IPS-11a (cell line): ENCODE measurements around the gene AJAP1.
"Not testable (repeated sequence)": the region's sequence is repeated elsewhere in the genome, so short reads cannot be mapped to it uniquely, and the experiment has no call there.

ENCODE experiments used
- H3K4me3 ChIP-seq: one replicate; pipeline ENCODE4 v1.5.1; 2013; ENCODE audit warnings: low read depth, low read length, control low read depth

Gene AJAP1, protein sequence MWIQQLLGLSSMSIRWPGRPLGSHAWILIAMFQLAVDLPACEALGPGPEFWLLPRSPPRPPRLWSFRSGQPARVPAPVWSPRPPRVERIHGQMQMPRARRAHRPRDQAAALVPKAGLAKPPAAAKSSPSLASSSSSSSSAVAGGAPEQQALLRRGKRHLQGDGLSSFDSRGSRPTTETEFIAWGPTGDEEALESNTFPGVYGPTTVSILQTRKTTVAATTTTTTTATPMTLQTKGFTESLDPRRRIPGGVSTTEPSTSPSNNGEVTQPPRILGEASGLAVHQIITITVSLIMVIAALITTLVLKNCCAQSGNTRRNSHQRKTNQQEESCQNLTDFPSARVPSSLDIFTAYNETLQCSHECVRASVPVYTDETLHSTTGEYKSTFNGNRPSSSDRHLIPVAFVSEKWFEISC

DNA sequence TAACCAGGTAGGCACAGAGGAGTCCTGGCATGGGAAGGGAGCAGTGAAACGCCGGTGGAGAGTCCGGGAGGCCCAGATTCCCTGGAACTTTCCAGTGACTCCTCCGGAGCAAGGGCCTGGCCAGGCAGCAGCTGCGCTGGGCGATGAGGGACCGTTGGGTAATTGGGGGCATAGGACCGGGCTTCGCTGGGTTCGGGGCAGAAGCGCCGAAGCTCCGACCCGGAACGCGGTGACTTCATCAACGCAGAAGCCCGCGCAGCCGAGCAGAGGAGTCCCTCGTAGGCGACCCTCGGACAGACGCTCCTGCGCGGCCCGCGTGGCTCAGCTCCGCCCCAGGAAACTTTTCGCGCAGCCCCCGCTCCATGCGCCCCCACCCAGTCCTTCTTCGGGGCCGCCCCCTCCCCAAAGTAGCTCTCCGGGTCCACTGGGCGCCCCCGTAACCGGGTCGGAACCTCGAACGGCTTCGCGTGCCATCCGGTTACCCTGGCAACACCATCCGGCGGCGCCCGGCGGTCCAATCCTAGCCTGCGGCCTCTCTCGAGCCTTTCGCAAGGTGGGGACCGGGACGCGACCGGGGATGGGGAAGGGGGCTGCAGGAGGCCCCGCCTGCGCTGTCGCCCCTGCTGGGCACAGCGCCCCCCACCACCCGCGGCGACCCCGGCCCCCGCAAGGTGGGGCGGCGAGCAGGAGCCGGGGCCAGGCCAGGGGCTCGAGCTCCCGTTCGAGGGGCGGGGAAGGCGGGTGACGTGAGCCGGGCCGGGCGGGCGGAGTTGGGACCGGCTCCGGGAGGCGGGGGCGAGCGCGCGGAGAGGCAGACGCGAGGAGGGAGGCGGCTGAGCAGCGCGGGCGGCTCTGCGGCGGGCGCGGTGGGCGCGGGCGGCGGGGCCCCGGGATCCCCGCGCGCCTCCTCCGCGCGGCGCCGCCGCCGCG, at the start of gene AJAP1:
AJAP1 (plus strand) TSS at position 814 of the 930 bp plus-strand sequence. CDS start 817 bp downstream, outside the sequence.
- H3K4me3 ChIP-seq, result peak within 1 kb of the TSS; percentile 41

DNA sequence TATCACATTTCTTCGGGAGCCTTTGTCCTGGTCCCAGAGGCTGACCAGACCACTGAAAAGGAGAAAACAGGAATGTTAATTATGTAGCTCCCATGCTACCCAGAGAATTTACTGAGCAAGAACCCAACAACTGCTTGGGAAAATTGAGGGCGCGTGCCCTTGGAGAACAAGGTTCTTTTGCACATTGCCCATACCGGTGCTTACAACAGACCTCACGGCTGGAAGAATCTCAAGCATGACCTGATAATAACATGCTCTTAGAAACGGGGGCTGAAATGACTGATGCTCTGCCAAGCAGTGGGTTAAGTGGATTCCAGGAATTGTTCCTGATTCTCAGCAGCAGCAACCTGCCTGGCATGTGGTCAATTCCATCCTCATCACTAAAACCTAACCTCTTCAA, 49.3 kb upstream of the AJAP1 start:
- H3K4me3 ChIP-seq, result no peak overlapping the region

DNA sequence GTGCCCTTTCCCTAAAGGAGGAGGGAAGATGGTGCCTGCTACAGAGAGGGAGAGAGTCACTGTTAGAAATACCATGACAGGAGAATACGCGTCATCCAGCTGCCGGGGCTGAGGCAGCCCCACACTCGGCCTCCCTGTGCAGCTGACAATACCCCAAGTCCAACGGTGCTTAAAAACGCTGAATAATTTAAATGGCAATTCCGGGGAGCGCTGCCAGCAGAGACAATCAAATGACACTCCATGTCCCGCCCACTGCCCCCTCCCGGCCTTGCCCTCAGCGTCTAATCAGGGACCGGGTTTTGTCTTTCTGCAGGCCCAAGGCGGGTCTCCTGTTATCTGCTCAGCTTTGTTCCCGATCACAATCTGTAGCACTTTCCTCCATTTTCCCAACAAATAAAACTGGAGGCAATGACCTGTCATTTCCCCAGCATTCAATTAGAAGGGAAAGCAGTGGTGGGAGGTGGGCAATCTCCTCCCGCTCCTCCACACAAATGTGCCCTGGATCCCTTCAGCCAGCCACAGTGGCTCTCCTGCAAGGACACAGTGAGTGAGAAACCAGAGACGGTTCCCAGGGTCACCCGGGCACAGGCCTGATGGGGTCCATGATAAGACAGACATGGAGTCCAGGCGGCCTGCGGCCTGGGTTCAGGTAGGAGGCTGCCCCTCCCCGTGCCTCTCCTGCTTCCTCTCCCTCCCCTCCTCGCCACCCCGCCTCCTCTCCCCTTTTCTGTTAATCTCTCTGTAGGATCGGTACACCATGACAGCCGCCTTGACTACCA, 42.7 kb upstream of the AJAP1 start:
- H3K4me3 ChIP-seq, result no peak overlapping the region

DNA sequence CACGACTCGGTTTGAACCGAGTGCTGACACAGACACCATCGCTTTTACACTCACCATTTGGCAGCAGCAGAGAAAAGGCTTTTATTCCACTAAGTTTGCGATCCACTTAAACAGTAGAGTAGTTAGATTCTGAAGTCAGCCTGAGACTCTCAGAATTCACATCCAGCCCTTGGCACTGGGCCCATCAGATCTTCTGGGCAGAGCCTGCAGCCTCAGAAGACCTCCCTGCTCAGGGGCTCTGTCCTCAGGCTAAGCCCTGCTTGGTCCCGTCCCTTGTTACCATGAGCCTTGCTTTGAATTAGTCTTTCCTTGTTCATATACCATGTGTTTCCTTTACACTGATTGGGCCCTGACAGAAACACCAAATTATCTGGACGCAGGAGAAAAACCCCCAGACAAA, 41.4 kb upstream of the AJAP1 start:
- no peak overlapping the region for H3K4me3 ChIP-seq

DNA sequence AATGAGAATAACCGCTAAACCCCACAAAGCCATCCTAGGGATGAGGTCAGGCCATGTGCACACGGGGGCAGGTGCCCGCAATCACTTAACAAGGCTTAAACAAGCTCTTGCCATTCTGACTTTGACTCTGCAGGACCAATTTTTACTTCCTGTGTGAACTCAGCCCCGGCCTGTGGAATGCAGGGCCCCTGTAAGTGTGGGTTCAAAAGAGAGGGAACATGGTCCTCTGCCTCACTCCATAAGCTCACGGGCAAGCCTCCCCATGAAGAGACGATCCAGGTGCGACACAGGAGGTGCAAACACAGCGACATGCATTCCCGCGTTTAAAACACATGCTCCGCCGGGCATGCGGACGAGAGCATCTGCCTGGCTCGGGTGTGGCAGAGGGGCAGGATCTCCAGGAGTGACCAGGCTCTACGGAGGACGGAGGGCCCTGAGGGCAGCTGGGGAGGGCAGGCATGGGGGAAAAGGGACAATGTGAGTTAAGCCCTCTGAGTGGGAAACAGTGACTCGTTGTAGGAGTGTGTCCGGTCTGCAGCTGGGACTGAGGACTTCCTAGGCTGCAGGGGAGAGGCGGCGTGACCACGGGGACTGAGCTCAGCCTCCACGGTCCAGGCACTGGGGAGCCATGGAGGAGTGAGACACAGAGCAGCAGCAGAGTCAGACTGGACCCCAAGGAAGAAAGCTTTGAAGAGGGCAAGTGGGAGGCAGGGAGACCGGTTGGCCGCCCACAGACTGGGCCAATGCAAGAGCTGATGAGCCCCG, 40.6 kb upstream of the AJAP1 start:
- no peak overlapping the region for H3K4me3 ChIP-seq

DNA sequence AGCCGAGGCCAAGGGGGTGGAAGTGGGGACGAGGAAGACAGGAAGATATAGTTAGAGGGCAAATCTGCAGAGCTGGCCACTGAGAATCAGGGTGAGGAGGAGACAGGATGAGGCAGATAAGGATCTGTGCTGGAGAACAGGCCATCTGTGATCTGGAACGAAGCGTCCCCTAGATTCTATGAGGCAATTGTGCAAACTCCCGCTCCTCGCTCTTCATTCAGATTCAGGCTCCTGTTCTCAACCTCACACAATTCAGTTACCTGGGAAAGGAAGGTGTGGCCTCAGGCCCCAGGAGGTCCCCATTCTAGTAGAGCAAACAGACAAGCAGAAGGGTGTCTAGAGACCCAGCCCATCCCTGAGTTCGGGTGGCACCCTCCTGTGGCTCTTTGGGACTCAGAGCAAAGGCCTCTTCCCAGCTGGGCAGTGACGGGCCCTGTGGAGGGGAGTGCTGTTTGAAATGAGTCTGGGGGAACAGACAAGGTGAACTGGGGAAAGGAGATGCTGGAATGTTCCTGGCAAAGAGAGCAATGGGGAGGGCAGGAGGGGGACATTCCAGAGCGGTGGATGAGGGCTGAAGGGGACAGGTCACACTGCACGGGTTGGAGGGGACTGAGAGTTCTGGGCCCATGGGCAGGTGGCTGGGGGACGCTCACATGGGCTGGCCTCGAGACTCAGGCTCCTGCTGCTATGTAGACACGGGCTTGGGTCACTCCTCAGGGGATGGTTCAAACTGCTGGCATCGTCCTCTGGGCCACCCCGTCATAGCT, 39.9 kb upstream of the AJAP1 start:
- no peak overlapping the region for H3K4me3 ChIP-seq

DNA sequence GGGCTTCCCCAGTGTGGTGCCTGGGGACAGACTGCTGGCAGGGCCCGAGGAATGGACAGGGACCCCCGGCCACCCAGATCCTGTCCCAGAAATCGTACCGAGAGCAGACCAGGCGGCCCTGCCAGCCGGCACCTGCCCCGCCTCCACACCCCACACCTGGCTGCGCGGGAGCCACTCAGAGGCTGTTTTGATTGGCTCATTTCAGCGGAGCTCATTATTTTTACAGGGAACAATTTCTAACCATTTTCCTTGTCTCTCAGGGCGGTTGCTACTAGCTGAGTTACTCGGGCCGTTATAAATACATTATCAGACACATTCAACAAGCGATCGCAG, 39.3 kb upstream of the AJAP1 start:
- no peak overlapping the region for H3K4me3 ChIP-seq

DNA sequence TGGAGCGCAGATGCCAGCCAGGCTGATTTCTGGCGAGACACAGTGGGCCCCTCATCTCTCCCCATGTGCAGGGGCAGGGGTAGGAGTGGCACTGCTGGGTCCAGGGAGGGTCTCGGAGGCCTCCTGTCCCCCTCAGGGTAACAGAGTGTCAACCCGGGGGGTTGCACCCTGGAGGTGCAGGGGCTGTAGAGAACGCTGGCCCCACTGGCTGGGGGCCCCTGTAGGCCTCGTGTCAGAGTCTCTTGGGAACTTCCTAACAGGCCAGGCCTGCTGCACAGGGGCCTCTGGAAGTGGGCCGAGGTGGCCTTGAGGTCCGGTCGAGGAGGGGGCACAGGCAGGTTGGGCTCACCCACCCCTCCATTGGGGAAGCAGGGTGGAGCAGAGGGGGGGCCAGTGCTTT, 38.9 kb upstream of the AJAP1 start:
- no peak overlapping the region for H3K4me3 ChIP-seq

DNA sequence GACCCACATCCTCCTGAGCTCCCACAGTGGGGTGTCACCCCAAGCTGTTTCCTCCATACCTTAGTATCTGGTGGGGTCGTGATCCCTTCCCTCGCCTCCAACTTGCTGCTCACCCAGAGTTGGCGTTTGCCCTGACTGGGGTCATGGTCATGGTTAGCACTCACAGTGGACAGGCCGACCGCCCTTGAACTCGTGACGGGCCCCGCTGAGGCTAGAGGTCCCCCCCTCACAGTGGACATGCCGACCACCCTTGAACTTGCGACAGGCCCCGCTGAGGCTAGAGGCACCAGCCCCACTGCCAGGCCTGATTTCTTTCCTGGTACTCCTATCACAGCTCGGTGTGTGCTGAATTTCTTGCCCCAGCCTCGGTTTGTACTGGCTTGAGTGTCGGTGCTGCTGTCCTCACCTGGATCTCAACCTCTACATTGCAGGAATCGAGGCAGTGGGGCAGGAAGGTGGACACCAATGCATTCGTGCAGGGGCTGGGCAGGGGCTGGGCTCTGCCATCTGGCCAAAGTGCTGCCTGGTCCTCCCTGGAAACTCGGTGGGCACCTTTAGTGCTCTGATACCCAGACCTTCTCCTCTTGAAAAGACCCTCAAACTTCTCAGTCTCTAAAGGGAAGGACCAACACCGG, 37.5 kb upstream of the AJAP1 start:
- H3K4me3 ChIP-seq, result no peak overlapping the region

DNA sequence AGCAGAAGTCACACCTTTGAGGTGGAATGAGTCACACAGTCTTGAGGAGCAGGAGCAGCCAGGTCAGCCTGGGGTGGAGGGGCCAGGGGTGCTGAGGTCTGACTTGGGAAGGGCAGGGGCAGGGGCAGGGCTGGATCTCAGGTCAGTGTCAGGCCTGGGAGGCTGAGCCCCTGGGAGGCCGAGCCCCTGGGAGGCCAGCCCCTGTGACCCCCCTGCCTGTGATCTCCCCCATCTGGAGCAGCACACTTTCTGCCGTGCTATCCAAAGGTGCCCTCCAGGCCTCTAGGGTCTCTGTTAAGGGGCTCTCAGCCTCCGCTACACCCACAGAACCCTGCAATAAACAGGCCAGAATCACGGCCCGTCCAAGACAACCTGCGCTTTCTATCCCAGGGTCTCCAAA, 36.9 kb upstream of the AJAP1 start:
- H3K4me3 ChIP-seq, result no peak overlapping the region

DNA sequence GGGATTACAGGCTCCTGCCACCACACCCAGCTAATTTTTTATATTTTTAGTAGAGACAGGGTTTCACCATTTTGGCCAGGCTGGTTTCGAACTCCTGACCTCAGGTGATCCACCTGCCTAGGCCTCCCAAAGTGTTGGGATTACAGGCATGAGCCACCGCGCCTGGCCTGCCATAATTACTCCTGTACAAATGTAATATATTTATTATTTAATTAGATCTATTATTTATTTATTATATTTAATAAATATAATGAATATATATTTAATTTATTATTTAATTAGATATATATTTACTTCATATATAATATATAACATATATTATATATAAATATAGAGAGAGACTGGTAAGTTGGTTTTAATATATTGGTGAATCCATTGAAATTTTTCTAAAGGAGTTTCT, 35.6 kb upstream of the AJAP1 start:
- not testable (repeated sequence) for H3K4me3 ChIP-seq

DNA sequence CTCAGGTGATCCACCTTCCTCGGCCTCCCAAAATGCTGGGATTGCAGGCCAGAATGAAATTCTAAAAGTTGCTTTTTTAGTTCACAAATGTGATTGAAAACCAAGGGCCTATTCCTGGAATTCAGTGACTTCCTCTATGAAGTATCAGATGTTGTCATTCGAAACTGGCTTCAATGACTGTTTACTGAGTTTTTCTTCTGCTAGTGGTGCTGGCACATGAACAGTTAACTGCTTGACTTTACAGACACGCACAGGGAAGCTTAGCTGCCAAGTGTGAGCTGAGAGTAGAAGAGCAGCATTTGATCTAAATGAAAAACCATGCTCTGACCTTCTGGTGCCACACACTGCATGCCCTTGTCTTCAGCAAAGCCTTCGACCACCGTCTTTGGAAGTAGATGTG, 32.8 kb upstream of the AJAP1 start:
- no peak overlapping the region for H3K4me3 ChIP-seq

DNA sequence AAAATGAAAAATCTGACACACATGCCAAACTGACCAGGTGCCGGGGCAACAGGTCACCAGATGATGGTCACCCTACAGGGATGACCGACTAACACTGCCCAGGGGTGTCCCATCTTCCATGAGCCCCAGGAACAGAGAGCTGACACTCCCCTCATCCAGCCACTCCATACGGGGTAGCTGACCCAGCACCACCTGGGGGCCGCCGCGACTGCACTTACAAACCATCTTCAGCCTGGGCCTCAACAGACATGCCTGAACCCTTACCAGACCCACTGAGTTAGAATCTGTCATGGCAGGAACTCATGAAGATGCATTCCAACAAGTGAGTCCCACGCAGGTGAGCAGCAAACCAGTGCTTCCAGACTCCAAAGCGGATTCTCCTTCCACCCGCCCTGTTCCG, 31.6 kb upstream of the AJAP1 start:
- H3K4me3 ChIP-seq, result no peak overlapping the region

DNA sequence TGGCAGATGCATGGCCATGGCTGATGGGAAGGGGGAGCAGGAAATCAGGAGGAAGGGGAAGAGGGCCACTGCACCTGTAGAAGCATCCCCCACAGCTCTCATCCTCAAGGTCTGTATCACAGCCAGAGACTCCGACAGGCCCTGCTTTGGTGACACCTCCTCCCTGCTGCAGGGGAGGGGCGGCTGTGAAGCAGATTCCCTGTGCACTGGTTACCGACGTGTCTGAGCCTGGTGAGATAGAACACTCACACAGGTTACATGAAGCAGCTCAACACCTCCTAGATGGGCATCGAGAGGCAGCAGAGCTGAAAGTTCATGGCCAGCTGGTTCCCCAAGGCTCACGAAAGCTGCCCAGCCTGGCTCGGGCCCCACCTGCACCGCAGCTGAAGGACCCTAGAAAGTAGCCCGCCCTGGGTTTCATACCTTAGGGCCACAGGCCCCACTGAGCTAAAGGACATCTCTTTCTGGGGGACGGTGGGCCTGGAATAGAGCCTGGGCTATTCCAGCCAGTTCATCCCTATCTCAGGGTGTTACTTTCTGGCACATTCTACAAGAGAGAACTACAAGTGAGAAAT, 30.2 kb upstream of the AJAP1 start:
- no peak overlapping the region for H3K4me3 ChIP-seq

DNA sequence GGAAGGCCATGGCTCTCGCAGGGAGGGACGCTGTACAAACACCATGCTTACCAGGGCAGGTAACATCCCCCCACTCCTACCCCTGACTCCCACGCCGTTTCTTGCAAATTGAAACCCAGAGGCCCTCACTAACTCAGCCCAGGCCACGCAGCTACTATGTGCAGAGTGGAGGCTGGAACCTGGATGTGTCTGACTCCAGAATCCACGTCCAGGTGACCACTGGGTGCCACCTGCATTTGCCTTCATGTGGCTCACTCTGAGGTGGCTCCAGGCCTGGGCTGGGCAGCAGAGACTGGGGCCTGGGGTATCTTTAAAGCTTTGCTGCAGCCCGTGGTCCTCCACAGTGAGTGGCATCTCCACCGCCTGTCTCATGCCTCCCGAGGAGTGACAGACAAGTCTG, 29.6 kb upstream of the AJAP1 start:
- no peak overlapping the region for H3K4me3 ChIP-seq

DNA sequence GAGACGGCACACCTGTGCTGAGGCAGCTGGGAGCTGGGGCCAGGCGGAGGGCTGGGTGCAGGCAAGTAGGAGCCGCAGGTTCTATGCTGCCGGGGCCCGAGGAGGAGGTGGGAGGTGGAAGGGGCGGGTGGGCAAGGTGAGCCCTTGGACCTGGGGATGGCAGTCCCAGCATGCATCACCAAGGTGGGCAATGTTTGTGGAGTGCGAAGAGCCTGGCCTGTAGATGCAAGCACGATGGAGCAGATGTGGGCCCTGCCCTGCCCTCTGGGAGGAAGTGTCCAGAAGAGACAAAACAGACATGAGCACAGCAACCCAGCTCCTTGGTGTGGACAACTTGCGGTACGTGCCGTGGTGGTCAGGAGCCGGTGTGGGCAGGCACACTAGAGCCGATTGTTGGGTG, 28.3 kb upstream of the AJAP1 start:
- H3K4me3 ChIP-seq, result no peak overlapping the region

DNA sequence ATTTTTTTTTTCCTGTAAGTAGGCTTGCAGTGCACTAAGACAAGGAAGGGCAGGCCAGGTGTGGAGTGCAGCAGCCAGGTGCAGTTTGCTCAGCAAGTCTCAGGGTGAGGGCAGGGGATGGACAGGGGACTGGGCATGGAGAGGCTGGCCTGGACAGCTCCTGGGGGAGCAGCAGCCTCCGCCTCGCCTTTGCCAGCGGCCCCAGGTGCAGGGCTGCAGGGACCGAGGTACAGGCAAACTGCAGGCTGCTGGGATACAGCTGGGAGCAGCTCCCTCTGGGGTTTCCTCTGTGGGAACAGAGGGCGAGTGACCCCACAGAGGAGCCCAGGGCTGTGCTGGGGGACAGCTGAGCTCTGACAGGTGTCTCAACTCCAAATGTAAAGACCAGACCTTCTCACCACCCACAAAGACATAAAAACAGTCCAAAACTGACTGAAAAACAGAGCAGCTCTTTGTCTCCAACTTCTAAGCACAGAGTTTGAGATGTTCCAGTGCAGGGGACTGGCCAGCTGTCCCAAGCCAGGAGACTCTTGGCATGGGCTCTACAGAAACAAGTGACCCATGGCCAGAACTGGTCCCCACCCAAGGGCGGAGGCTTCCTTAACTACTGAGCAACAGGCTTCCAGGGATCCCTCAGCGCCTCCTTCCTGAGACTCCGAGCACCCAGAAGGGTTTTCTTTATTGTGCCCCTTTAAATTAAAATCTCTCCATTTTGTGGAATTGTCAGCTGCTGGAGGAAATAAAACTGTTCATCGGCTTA, 27.7 kb upstream of the AJAP1 start:
- H3K4me3 ChIP-seq, result no peak overlapping the region

DNA sequence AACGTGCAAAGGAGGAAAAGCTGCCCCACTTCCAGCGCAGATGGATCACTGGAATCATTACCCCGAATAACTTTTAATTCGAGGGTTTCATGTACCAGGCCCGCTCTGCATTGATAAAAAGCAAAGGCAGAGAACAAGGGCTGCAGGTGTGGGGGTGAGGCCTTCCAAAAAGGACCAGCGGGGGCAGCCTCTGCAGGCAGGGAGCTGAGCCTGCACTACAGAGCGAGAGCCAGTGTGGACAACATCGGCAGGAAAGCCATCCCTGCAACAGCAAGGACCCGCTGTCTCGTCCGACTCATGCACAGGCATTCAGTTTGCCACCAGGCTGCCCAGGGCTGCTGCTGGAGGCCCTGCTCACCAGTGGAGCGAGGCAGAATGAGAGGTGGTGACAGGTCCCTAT, 27.1 kb upstream of the AJAP1 start:
- no peak overlapping the region for H3K4me3 ChIP-seq
